A673 (cell line): ENCODE results near the gene ARL16. TPM values are rescaled to one million over a fixed set of nuclear protein-coding genes. Genes with fewer than 3 reads are reported as not detected.

Experiments
- BruUV-seq: library from RNA; stranded (reverse); fragments of 400-500 nt; replicated peaks from 2 replicates; lab custom pipeline; 2021; lab: Mats Ljungman, UMichigan
- CTCF ChIA-PET: fragments of 300-600 bp; sonication (Branson Sonifier 250); formaldehyde crosslinking; loops from one replicate; lab custom pipeline; 2022; ENCODE audit warnings: antibody characterized with exemption; lab: Charles Lee
- POLR2A ChIA-PET: fragments of 300-600 bp; sonication (Branson Sonifier 250); formaldehyde crosslinking; loops from one replicate; lab custom pipeline; 2022; ENCODE audit warnings: antibody characterized with exemption; ENCODE audit not compliant: low non-redundant PET; lab: Charles Lee
- DNase-seq: peaks from one replicate; pipeline ENCODE4 v3.0.0-alpha.2; 2015; ENCODE audit warnings: low spot score
- H3K27ac ChIP-seq: fragments of 200-600 bp; sonication (generic); 2 replicates; pipeline ENCODE4 v1.5.1; 2016; ENCODE audit warnings: mixed run types, low read depth, mild to moderate bottlenecking, mixed read lengths, antibody characterized with exemption, low read length; ENCODE audit not compliant: poor library complexity, severe bottlenecking
- H3K27me3 ChIP-seq: fragments of 200-600 bp; sonication (generic); replicated peaks from 2 replicates; pipeline ENCODE4 v1.6.1; 2017; ENCODE audit warnings: mixed run types, low read depth, mild to moderate bottlenecking, mixed read lengths, antibody characterized with exemption, low read length; ENCODE audit not compliant: insufficient read depth, poor library complexity
- H3K36me3 ChIP-seq: fragments of 200-600 bp; sonication (generic); 2 replicates; pipeline ENCODE4 v1.6.1; 2016; ENCODE audit warnings: mixed run types, mild to moderate bottlenecking, mixed read lengths, antibody characterized with exemption, low read length; ENCODE audit not compliant: insufficient read depth, poor library complexity, severe bottlenecking
- H3K4me1 ChIP-seq: fragments of 200-600 bp; sonication (generic); 2 replicates; pipeline ENCODE4 v1.6.1; 2017; ENCODE audit warnings: mixed run types, mild to moderate bottlenecking, mixed read lengths, antibody characterized with exemption, low read length; ENCODE audit not compliant: insufficient read depth, poor library complexity, severe bottlenecking
- H3K4me3 ChIP-seq: fragments of 200-600 bp; sonication (generic); 2 replicates; pipeline ENCODE4 v1.5.1; 2016; ENCODE audit warnings: low read depth, mixed run types, mild to moderate bottlenecking, mixed read lengths, low read length; ENCODE audit not compliant: poor library complexity, severe bottlenecking
- H3K9me3 ChIP-seq: fragments of 200-600 bp; sonication (generic); 2 replicates; pipeline ENCODE4 v1.6.1; 2016; ENCODE audit warnings: mixed run types, low read depth, mild to moderate bottlenecking, mixed read lengths, antibody characterized with exemption, low read length; ENCODE audit not compliant: poor library complexity, severe bottlenecking
- CTCF ChIP-seq: fragments of 300-800, 200-600 bp; sonication (generic); conservative IDR thresholded peaks from 2 replicates; pipeline ENCODE4 v1.5.1; 2017; ENCODE audit warnings: low read depth, mild to moderate bottlenecking, antibody characterized with exemption, low read length, moderate library complexity, mixed read lengths
- EZH2 ChIP-seq: fragments of 200-600 bp; sonication (generic); IDR thresholded peaks from 2 replicates; pipeline ENCODE4 v1.6.1; 2017; ENCODE audit warnings: borderline replicate concordance, low read depth, mild to moderate bottlenecking, mixed read lengths, antibody characterized with exemption, low read length; ENCODE audit not compliant: poor library complexity, severe bottlenecking
- intact Hi-C: fragments of 100-400 bp; cut with micrococcal nuclease; formaldehyde crosslinking; loops from one replicate; pipeline ENCODE4 v1.10.0; 2022; ENCODE audit not compliant: unreplicated experiment
- total RNA-seq: library from RNA; stranded (reverse); gene quantifications from 2 replicates; pipeline ENCODE4 v1.2.3, GENCODE V29; 2021

The ARL16 gene
- total RNA-seq, 1 experiment from 2014 or later = 62.8 TPM

GRCh38 chr17:81656118-81656743, 27.4 kb downstream of the ARL16 start, which contains the start of gene PDE6G:
Gene PDE6G (minus strand): TSS chr17:81656542. CDS start chr17:81653305, 3,237 bp downstream.
- ChIA-PET POLR2A (no interaction called here), CTCF (interaction anchor here (0.6 to 1.2 kb wide), 2 partner anchors 11 to 381 kb away, joined by 3 read pairs; partner anchors contain the start of gene DCXR)
- no peak for TF ChIP-seq EZH2
- no peak for TF ChIP-seq CTCF
- H3K27me3 ChIP-seq = no peaks in the 10 kb centered on the region
- intact Hi-C loops = no loop called here
- BruUV-seq = no TSS peak
- no peak for DNase-seq
- H3K36me3 ChIP-seq = no peaks in the 10 kb centered on the region
- H3K4me3 ChIP-seq = no peak within 1 kb of the TSS
- H3K27ac ChIP-seq = no peak within 1 kb of the TSS
- H3K4me1 ChIP-seq = no peaks in the 10 kb centered on the region
- H3K9me3 ChIP-seq = no peaks in the 10 kb centered on the region

- no peak for TF ChIP-seq CTCF
- no peak for TF ChIP-seq EZH2
- no peaks in the 10 kb centered on the region for H3K27me3 ChIP-seq
- H3K4me3 ChIP-seq = no peak overlapping the region
- H3K27ac ChIP-seq = no peak overlapping the region
- no peak for DNase-seq
- ChIA-PET POLR2A (no interaction called here), CTCF (interaction anchor here (1.2 kb wide), 1 partner anchor 12 kb away, joined by 3 read pairs; no protein-coding TSS in a partner anchor)
- no peaks in the 10 kb centered on the region for H3K36me3 ChIP-seq
- intact Hi-C loops = no loop called here
- no peaks in the 10 kb centered on the region for H3K9me3 ChIP-seq
- no peaks in the 10 kb centered on the region for H3K4me1 ChIP-seq
- BruUV-seq = no TSS peak
These were observed 28.0 kb downstream of the ARL16 start for GRCh38 chr17:81655378-81656117.

GRCh38 chr17:81652906-81653771, 30.5 kb downstream of the ARL16 start:
- Histone ChIP-seq H3K27ac (no peak overlapping the region), H3K4me1 (no peaks in the 10 kb centered on the region), H3K9me3 (no peaks in the 10 kb centered on the region), H3K27me3 (no peaks in the 10 kb centered on the region), H3K36me3 (no peaks in the 10 kb centered on the region), H3K4me3 (no peak overlapping the region)
- no peak for DNase-seq
- no peak for TF ChIP-seq EZH2
- no peak for TF ChIP-seq CTCF
- BruUV-seq = no TSS peak
- intact Hi-C loops = no loop called here
- ChIA-PET POLR2A (no interaction called here), CTCF (interaction anchor here (0.7 kb wide), 1 partner anchor 87 kb away, joined by 3 read pairs; no protein-coding TSS in a partner anchor)
